ENCODE measurements around the gene AUP1.
A peak's percentile ranks its signal among the peaks of the same experiment; 100 is the strongest.
"Not testable (repeated sequence)": the region's sequence is repeated elsewhere in the genome, so short reads cannot be mapped to it uniquely, and the experiment has no call there.

The AUP1 gene

GRCh38 chr2:74495440-74495839, 34.1 kb downstream of the AUP1 start:
- DNase-seq: no peak

- DNase-seq: no peak
Observed at GRCh38 chr2:74493546-74493945, 36.0 kb downstream of the AUP1 start.

- DNase-seq: no peak
Observed at GRCh38 chr2:74491648-74492544, 37.6 kb downstream of the AUP1 start.

DNA sequence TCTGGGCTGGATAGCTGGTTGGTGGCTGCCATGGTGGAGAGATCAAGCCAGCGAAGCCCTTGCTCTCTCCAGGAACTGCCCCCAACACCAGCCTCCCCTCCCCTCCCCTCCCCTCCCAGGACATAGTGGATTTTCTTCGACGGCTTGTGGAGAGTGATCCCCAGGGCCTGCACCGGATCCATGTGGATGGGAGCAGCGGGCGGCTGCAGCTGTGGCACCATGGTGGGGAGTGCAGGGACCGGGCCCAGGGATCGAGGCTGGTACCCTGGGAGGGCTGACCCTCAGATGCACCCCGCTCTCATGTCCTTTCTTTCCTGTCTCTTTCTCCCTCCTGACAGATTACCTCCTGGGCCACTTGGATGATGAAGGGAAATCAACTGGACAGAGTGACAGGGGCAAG, 39.6 kb downstream of the AUP1 start:
- DNase-seq: no peak

DNA sequence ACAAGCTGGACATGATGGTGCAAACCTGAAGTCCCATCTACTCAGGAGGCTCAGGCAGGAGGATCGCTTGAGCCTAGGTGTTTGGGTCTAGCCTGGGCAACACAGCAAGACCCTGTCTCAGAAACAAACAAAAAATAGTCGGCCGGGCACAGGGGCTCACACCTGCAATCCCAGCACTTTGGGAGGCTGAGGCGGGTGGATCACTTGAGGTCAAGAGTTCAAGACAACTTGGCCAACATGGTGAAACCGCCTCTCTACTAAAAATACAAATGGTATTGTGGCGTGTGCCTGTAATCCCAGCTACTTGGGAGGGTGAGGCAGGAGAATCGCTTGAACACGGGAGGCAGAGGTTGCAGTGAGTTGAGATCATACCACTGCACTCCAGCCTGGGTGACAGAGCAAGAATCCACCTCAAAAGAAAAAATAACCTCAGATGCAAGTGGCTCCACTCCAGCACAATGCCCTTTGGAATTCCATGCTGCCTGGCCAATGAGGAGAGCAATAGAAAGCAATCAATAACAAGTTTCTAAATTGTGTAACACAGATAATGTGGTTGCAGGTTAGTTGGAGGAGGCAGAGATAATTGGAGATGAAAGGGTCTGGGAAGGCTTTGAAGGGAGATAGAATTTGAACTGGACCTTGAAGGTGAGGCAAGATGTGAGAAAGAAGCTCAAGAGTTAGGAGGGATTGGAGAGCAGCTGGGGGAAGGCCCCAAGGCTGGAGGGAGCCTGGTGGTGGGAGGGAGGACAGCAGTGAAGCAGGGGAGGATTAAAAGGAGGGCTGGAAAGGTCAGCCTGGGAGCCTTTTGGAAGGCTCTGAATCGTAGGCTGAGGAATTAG, 40.6 kb downstream of the AUP1 start:
- no peak for DNase-seq

DNA sequence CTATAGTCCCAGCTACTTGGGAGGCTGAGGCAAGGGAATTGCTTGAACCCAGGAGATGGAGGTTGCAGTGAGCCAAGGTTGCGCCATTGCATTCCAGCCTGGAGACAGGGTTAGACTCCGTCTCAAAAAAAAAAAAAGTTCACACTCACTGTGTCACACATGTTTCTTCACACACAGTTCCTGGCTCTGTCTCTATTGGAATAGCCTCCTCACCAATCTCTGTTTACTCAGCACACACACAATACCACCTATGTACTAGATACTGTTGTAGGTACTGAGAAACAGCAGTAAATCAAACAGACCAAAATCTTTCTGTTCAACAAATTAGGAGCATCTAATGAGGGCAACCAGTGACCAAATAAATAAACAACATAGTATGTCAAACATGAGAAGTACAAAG, 43.4 kb downstream of the AUP1 start:
- DNase-seq: no peak

DNA sequence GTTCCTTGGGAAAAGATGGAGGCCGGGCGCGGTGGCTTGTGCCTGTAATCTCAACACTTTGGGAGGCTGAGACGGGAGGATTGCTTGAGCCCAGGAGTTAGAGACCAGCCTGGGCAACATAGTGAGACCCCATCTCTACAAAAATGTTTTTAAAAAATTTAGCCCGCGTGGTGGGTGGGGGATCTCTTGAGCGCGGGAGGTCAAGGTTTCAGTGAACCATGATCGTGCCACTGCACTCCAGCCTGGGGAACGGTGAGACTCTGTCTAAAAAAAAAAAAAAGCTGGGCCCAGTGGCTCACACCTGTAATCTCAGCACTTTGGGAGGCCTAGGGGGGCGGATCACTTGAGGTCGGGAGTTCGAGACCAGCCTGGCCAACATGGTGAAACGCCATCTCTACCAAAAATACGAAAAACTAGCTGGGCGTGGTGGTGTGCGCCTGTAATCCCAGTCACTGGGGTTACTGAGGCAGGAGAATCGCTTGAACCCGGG, 45.8 kb downstream of the AUP1 start:
- DNase-seq: not testable (repeated sequence)

DNA sequence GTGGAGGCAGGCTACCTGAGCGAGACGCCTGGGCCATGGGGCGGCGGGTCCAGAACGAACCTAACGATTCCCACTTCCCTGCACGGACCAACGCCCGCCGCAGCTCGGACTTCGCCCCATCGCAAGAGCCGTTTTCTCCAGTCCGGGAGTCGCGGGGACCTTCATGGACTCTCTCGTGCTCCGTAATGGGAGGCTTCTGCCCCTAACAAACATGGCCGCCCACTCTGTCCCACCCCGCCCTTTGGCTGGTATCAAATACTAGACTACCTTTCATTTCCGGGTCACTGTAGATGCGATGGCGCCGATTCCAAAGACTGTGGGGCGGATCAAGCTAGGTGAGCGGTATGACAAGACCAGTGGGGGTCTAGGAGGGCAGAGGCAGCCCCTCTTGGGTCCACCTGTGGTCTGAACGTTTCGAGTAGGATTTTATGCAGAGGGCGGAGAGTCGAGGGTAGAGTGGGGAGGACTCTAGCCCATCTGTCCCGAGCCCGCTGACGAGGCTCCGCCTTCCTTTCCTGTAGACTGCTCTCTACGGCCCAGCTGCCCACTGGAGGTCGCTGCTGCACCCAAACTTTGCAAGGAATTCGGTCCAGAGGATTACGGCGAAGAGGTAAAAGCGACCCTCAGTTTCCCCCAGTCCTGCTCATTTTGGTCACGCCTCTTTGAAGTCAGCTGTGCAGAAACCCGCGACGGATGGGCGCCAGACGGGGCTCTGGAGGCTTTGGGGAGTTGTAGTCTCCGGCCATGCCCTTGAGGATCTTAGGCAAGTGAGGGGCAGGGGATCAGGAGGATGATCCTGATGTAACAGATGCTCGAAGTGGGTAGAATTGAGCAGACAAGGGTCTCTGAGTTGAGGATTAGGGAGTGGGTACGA, 46.5 kb downstream of the AUP1 start, which contains the start of the genes CCDC142 and TTC31:
Gene CCDC142, minus strand, starts transcription at position 198 of the 874 bp plus-strand sequence. Its CDS starts 161 bp downstream, at position 37.
Gene TTC31, plus strand, starts transcription at position 281 of the 874 bp plus-strand sequence. Its CDS starts 15 bp downstream, at position 296.
- DNase-seq: peak; percentile 56

- peak; percentile 35 for DNase-seq
Observed at GRCh38 chr2:74481961-74482800, 47.3 kb downstream of the AUP1 start.

DNA sequence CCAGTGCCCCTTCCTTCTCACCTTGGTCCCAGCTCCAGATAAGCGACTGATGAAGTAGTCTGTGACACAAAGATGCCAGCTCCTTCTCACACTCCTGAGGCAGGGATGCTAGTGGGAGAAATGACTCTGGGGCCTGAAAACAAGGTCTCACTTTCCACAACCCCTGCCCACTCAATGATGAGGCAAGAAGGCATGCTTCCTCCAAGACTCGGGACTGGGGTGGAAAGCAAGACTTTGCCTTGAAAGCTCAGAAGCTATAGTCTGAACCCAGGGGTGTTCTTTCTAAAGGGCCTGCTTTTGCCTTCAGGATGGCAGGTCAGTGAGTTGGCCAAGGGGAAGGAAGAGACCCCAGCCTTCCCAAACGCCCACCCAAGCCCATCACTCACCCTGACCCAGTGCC, 48.1 kb downstream of the AUP1 start:
- no peak for DNase-seq
